ENCODE data around the gene PTX4. TPM values are rescaled to one million over a fixed set of nuclear protein-coding genes. Genes with fewer than 3 reads are reported as not detected.
A peak's percentile ranks its signal among the peaks of the same experiment; 100 is the strongest.

The PTX4 gene
- total RNA-seq, 4 donors from 2014 or later: 0.40 TPM; not detected in 3

- Histone ChIP-seq H3K27me3 (peaks cover 13% of the 10 kb centered on the region), H3K4me1 (no peaks in the 10 kb centered on the region), H3K36me3 (peaks cover 0 to 13% of the 10 kb centered on the region in 2 donors), H3K4me3 (no peak overlapping the region), H3K9me3 (no peaks in the 10 kb centered on the region), H3K27ac (no peak overlapping the region)
- ATAC-seq: no peak
- no CpG with 5 or more reads among the region's 22 CpGs for WGBS, 2 donors (ENCODE audit: low coverage in 1 of 2)
- no peak for TF ChIP-seq EP300 (IDR thresholded peaks at IDR 0.05)
- no peak for TF ChIP-seq POLR2AphosphoS5 (IDR thresholded peaks at IDR 0.05)
- TF ChIP-seq, protein P1, sequence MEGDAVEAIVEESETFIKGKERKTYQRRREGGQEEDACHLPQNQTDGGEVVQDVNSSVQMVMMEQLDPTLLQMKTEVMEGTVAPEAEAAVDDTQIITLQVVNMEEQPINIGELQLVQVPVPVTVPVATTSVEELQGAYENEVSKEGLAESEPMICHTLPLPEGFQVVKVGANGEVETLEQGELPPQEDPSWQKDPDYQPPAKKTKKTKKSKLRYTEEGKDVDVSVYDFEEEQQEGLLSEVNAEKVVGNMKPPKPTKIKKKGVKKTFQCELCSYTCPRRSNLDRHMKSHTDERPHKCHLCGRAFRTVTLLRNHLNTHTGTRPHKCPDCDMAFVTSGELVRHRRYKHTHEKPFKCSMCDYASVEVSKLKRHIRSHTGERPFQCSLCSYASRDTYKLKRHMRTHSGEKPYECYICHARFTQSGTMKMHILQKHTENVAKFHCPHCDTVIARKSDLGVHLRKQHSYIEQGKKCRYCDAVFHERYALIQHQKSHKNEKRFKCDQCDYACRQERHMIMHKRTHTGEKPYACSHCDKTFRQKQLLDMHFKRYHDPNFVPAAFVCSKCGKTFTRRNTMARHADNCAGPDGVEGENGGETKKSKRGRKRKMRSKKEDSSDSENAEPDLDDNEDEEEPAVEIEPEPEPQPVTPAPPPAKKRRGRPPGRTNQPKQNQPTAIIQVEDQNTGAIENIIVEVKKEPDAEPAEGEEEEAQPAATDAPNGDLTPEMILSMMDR (IDR thresholded peaks at IDR 0.05): no peak
- peak in 1 of 2 donors; percentile 14 for TF ChIP-seq POLR2A (IDR thresholded peaks at IDR 0.05)
Observed at GRCh38 chr16:1437606-1438005, 51.1 kb downstream of the PTX4 start.

- 59 to 83% methylated on average over 4 to 7 of the region's 47 CpGs for WGBS, 2 donors (ENCODE audit: low coverage in 1 of 2)
- peaks cover 0 to 13% of the 10 kb centered on the region in 2 donors for H3K36me3 ChIP-seq
Observed at GRCh38 chr16:1436731-1437355, 51.9 kb downstream of the PTX4 start.

DNA sequence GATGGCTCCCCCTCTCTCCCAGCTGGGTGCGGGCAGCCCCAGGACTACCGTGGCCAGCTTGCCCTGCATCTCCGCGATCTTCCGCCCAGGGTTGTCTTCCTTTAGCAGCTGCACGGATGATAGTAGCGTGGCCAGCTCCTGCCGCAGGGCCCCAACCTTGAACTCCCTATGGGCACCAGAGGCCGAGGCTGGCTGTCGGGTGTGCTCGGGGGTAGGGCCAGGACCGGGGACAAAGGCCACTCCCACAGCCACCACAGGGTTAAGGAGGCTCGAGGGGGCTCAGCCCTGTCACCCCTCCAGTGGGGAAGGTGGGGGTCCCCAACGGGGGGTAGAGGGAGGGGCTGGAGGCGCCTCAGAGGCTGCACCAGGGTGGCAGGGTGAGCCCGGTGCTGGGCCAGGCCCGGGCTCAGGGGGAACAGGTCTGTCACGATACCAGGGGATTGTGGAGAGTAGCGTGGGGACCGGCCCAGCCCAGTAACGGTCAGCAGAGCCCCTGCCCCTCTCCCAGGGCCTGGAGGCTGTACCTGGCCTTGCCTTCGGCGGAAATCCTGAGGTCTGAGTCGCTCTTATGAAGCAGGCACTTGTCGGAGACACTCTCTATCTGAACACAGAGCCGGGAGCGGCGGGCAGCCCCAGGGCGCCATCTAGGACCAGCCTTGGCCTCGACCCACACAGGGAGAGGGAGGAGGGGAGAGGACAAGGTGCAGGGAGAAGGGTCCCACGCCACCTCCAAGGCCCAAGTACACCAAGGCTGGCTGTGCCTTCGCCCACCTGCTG, 52.6 kb downstream of the PTX4 start:
- no peak for ATAC-seq
- Histone ChIP-seq H3K9me3 (no peaks in the 10 kb centered on the region), H3K4me3 (no peak overlapping the region), H3K4me1 (no peaks in the 10 kb centered on the region), H3K27me3 (peaks cover 23% of the 10 kb centered on the region), H3K36me3 (peaks cover 0 to 13% of the 10 kb centered on the region in 2 donors), H3K27ac (no peak overlapping the region)
- no CpG with 5 or more reads among the region's 32 CpGs for WGBS, 2 donors (ENCODE audit: low coverage in 1 of 2)
- TF ChIP-seq, protein P1 (IDR thresholded peaks at IDR 0.05): no peak
- TF ChIP-seq EP300 (IDR thresholded peaks at IDR 0.05): no peak
- TF ChIP-seq POLR2A (IDR thresholded peaks at IDR 0.05): no peak
- TF ChIP-seq POLR2AphosphoS5 (IDR thresholded peaks at IDR 0.05): no peak

More at GRCh38 chr16:1436731-1437355, 51.9 kb downstream of the PTX4 start:
- no peak for ATAC-seq
- Histone ChIP-seq H3K27ac (no peak overlapping the region), H3K9me3 (no peaks in the 10 kb centered on the region), H3K4me1 (no peaks in the 10 kb centered on the region), H3K27me3 (peaks cover 18% of the 10 kb centered on the region), H3K4me3 (no peak overlapping the region)
- TF ChIP-seq, protein P1 (IDR thresholded peaks at IDR 0.05): no peak
- no peak for TF ChIP-seq POLR2AphosphoS5 (IDR thresholded peaks at IDR 0.05)

Other genes starting within 250 kb of the PTX4 start
- 10 to 100 TPM; 39.8 to 94.6 (median 63.9) TPM for gene TPSAB1, start 248.2 kb downstream of the PTX4 start, total RNA-seq
- gene TPSD1, start 232.9 kb downstream of the PTX4 start, total RNA-seq: 1 to 10 TPM in 3 of 4 donors, not detected in 1; 2.8 to 6.4 (median 3.7) TPM
- gene UBE2I, start 179.3 kb downstream of the PTX4 start, total RNA-seq: 10 to 100 TPM; 53.3 to 95.9 (median 76.9) TPM
- gene BAIAP3, start 155.3 kb downstream of the PTX4 start, total RNA-seq: 10 to 100 TPM in 1 of 4 donors, 1 to 10 TPM in 3; 1.1 to 14.2 (median 3.0) TPM
- gene TSR3, start 137.1 kb downstream of the PTX4 start, total RNA-seq: 100 to 1,000 TPM in 3 of 4 donors, 10 to 100 TPM in 1; 63.7 to 107 (median 103) TPM
- 10 to 100 TPM; 45.1 to 55.3 (median 50.5) TPM for gene GNPTG, start 137.0 kb downstream of the PTX4 start, total RNA-seq
- gene UNKL, start 74.2 kb downstream of the PTX4 start, total RNA-seq: 10 to 100 TPM; 12.3 to 29.4 (median 16.4) TPM
- gene UQCC4, start 68.2 kb downstream of the PTX4 start, total RNA-seq: 10 to 100 TPM in 3 of 4 donors, 1 to 10 TPM in 1; 10.0 to 18.7 (median 13.8) TPM
- under 1 TPM in 1 of 4 donors, not detected in 3; 0.74 TPM for gene PERCC1, start 57.9 kb downstream of the PTX4 start, total RNA-seq
- not detected for gene CCDC154, start 44.4 kb downstream of the PTX4 start, total RNA-seq
- 10 to 100 TPM; 33.0 to 67.7 (median 39.2) TPM for gene CLCN7, start 13.9 kb downstream of the PTX4 start, total RNA-seq
- gene TELO2, start 4.4 kb upstream of the PTX4 start, total RNA-seq: 10 to 100 TPM; 10.9 to 33.9 (median 20.8) TPM
- 10 to 100 TPM; 28.6 to 48.2 (median 36.6) TPM for gene TMEM204, start 44.7 kb upstream of the PTX4 start, total RNA-seq
- gene IFT140, start 123.1 kb upstream of the PTX4 start, total RNA-seq: 10 to 100 TPM; 18.6 to 36.3 (median 27.2) TPM
- 10 to 100 TPM in 2 of 4 donors, 1 to 10 TPM in 2; 9.0 to 15.1 (median 11.3) TPM for gene CRAMP1, start 123.4 kb upstream of the PTX4 start, total RNA-seq
- 10 to 100 TPM; 21.4 to 49.9 (median 31.6) TPM for gene JPT2, start 189.3 kb upstream of the PTX4 start, total RNA-seq
- gene MAPK8IP3, start 217.3 kb upstream of the PTX4 start, total RNA-seq: 10 to 100 TPM; 12.0 to 66.8 (median 33.1) TPM

Data from gastroesophageal sphincter (tissue), 4 donors.